HG02973 (cell line): ENCODE data around the gene POMC.
"Not testable (repeated sequence)": the region's sequence is repeated elsewhere in the genome, so short reads cannot be mapped to it uniquely, and the experiment has no call there.

Source experiments
- ATAC-seq: cut with Tn5 transposase; IDR thresholded peaks from one replicate; pipeline ENCODE4 v1.9.1; 2021; ENCODE audit warnings: moderate library complexity; ENCODE audit not compliant: unreplicated experiment

Gene POMC

DNA sequence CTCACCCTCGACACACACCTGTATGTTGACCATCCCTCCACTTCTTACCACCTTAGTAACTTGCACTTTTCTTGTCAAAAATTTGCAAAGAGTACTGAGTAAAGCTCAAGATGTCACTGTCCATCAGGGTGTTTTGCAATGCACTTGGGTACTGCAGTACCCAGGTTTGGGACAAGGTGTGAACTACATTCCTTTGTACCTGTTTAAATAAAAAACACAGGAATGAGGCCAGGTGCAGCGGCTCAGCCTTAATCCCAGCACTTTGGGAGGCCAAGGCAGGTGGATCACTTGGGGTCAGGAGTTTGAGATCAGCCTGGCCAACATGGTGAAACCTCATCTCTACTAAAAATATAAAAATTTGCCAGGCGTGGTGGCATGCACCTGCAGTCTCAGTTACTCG lies 27.8 kb downstream of the POMC start:
- not testable (repeated sequence) for ATAC-seq

- no peak for ATAC-seq
Observed at GRCh38 chr2:25132693-25133092, 35.7 kb downstream of the POMC start.

GRCh38 chr2:25132299-25132635 lies 36.1 kb downstream of the POMC start:
- ATAC-seq: no peak

DNA sequence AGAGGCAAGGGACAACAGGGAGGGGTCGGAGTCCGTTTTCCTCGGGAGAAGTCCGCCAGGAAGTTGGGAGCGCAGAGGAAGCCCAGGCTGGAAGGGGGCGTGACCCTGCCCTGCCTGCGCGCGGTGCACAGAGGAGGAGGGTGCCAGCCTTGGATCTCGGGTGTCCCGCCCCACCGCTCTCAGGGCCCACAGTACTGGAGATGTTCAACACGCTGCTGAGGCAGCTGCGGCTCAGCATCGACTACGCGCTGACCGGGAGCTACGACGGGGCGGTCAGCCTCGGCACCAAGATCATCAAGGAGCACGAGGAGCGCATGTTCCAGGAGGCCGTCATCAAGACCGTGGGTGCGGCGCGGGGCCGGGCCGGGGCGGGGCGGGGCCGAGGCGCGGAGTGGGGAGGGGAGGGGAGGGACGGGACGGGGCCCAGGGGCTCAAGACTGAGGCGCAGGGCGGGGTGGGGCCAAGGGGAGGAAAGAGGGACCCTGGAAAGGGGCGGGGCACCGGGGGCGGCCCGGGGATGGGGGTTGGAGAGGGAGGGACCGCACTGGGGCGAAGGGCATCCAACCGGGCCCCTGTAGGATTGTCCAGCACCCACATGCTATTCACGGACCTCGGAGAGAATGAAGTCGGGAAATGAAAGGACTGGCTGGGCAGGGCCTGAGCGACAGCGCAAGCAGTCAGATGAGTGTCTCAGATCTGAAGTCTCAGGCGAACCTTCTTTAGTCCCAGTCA lies 36.6 kb downstream of the POMC start:
- no peak for ATAC-seq

- no peak for ATAC-seq
Observed at GRCh38 chr2:25131253-25131566, 37.2 kb downstream of the POMC start.

DNA sequence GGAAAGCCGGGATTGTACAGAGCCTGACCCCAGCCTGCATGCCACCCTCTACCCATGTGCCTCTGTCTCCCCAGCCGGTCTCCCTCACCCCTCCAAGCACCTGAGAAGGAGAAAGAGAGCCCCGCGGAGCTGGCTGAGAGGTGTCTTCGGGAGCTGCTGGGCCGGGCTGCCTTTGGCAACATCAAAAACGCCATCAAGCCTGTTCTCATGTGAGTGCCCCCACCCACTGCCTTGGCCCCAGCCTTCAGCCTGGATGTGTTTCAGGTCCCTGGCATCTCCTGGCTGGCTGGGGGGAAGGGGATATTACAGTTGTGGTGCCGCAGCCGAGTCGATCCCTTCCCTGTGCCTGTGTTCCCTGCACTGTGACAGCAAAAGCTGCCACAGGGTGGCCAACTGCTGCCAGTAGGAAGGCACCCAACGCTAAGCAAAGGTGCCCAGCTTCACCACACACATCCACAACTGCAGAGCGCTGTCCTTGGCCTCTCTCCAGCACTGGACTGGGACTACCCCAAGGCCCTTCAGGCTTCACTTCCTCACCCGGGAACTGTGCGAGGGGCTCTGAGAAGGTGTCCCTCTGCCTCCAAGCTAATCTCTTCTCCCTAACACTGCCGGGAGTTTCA lies 38.4 kb downstream of the POMC start:
- no peak for ATAC-seq

- ATAC-seq: no peak
Observed at GRCh38 chr2:25127646-25128045, 40.7 kb downstream of the POMC start.

- ATAC-seq: not testable (repeated sequence)
Observed at GRCh38 chr2:25127071-25127470, 41.3 kb downstream of the POMC start.

- ATAC-seq: no peak
Observed at GRCh38 chr2:25125976-25126375, 42.4 kb downstream of the POMC start.

- ATAC-seq: no peak
Observed at GRCh38 chr2:25125189-25125588, 43.2 kb downstream of the POMC start.

DNA sequence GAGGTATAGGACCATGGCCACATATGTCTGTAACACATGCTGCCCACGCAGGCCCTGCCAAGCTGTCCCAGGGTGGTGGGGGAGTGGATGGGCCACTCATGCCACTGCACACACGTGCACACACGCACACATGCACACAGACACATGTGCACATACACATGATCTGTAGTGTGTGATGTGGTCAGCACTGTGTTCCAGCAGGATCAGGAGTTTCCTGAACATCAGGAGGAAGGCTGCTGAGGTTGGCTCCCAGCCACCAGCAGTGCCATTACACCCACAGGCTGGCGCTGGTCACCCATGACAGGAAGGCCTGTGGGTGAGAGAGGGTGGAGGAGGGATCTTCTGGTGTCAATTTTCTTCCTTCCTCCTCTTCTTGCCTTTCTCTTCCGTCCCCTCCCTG lies 44.7 kb downstream of the POMC start:
- no peak for ATAC-seq

GRCh38 chr2:25122367-25122766 lies 46.0 kb downstream of the POMC start:
- ATAC-seq: no peak

DNA sequence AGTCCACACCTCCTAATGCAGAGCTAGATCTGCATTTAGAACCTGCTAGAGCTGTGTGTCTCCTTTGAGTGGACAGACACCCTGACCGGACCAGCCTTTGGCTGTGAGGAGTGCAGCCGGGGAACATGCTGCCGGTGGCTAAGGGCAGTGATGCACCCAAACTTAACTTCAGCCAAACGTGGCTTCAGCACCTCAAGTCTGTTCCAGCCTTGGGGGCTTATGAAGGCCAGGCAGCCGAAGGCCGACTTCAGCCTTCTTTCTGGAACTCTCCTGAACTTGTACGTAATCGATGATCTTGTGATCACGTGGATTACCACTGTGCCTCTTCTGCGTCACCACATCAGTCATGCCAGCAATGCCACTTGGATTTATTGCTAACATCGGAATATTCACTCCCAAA lies 49.1 kb downstream of the POMC start:
- no peak for ATAC-seq

- no peak for ATAC-seq
Observed at GRCh38 chr2:25116956-25117355, 51.4 kb downstream of the POMC start.

GRCh38 chr2:25115902-25116301 lies 52.5 kb downstream of the POMC start:
- no peak for ATAC-seq

GRCh38 chr2:25115249-25115883 lies 53.0 kb downstream of the POMC start:
- ATAC-seq: no peak

- ATAC-seq: no peak
Observed at GRCh38 chr2:25112113-25112512, 56.3 kb downstream of the POMC start.
